ENCODE measurements around the gene KLHL6.
"Not testable (repeated sequence)": the region's sequence is repeated elsewhere in the genome, so short reads cannot be mapped to it uniquely, and the experiment has no call there.

KLHL6 gene

DNA sequence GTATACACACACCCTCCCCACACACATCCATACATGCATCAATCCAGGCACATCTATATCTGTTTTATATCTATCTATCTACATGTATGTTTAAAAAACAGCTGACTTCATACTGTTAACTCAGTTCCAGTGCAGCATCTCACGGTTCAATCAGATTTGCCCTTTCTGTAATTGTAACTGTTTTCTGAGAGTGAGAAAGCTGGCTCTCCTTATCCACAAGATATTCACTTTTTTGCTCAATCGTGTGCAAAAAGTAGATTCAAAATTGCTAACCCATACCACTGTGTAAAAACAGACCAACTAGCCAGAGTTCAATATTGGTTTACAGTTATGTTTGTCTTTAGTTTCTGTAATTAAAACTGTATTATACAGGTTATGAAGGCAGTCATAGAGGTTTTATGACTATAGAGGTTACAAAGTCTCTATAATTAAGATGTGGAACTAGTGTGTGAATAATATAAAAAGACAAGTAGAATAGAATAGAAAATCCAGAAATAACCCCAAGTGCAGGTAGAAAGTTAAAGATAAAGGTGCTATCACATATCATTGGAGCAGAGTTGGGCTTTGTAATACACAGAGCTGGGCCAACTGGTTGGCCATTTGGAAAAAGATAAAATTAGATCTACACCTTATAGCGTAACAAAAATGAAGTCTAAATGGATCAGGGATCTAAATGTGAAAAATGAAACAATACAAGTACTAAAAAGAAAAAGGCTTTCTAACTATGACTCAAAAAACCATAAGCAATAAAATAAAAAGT lies 107.0 kb downstream of the KLHL6 start:
- DNase-seq (ENCODE audit: low read depth in 2 of 2): no peak

DNA sequence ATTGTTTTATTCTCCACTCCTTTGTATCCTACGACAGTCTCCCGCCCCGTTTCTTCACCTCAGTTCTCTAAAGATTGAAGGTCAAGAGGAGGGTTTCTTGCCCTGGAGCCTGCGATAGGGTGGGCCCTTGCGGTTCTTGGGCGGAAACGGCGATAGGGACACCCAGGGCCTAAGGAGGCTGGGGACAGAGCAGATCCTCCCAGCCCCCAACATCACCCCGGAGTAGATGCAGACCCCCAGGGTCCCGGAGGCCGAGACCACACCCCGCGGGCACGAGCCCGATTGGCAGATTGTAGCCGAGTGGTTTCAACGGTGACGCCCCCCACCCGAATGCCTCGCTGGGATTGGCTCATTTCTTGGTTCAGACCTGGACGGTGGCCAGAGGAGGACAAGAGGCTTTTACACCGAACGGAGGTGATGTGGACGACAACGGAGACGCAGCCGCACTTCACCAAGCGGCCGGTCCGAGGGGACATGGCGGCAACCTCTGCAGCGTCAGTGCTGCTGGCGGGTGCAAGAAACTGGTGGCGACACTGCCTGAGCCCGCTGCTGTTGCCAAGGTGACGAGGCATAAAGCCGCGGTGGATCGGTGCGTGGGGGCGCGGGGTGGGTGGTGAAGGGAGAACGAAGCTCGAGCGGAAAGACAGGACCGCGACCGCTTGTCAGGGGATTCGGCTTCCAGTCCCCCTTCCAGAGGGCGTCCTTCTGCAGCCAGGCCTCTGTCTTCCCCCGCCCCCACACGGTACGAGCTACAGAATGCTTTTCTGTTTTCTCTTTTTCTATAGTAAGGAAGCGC lies 108.1 kb downstream of the KLHL6 start:
- DNase-seq (ENCODE audit: low read depth in 2 of 2): peak; percentile 41 to 45

DNA sequence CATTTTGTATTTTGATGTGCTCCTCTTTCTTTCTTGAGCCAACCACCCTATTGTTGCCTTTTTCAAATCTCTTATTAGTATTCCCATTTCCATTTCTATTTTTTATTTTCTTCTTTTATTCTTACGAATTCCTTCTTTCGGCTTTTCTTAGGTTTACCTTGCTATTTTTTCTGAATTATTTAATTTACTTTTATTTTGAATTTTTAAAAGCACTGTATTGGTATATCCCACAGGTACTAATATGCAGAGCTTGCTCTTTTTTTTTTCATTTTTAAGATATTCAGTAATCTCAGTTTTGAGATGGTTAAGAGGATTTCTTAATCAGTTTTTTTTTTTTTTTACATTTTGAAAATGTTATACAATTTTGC lies 108.7 kb downstream of the KLHL6 start:
- no peak for DNase-seq (ENCODE audit: low read depth in 2 of 2)

DNA sequence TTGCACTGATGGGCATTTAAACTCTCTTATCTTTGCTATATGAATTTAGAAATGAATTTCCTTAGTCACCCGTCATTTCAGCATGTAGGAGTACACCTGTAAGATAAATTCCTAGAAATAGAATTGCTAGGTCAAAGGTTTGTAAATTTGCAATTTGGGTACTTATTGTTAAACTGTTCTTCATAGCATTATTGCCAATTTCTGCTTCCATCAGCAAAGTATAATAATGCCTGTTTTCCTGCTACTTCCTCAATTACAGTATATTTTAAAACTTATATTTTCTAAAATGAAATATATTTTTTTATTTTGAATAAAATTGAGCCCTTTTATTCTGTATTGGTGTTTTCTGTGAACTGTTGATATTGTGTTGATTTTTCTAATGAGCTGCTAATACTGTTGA lies 110.8 kb downstream of the KLHL6 start:
- DNase-seq (ENCODE audit: low read depth in 2 of 2): no peak

DNA sequence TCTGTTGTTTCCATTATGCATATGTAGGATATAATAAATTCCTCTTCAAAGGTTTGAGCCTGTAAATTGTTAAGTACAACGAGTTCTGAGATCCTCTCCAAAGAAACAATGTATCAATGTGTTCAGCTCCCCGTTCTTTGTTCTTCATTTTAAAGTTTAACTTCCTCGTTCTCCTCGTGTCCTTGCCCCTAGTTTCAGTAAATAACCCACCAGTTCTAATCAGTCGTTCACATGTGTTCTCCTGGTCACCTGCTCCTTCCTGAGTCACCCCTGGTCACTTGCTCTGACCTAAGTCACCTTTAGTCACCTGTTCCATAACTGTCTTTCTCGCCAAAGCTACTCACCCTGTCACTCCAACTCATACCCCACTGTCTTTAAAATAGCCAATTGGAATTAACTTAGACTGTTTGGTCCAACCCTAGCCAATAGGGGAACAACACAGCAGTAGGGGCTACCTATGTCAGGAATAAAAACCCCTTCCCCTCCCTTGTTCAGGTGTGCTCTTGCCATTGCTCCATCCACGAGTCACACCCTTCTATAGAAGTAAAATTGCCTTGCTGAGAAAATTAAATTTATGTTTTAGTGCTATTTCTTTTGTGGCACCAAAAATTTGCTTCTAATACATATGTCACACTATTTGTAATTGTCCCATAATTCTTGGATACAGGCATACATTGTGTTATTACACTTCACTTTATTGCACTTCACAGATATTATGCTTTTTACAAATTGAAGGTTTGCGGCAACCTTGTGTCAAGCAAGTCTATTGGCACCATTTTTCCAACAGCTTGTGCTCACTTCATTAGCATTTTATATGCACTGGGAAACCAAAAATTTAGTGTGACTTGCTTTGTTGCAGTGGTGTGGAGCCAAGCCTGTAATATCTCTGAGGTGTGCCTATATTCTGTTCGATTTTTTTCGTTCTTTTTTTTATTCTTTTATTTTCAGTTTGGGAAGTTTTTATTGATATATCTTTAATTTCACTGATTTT lies 111.8 kb downstream of the KLHL6 start:
- no peak for DNase-seq (ENCODE audit: low read depth in 2 of 2)

DNA sequence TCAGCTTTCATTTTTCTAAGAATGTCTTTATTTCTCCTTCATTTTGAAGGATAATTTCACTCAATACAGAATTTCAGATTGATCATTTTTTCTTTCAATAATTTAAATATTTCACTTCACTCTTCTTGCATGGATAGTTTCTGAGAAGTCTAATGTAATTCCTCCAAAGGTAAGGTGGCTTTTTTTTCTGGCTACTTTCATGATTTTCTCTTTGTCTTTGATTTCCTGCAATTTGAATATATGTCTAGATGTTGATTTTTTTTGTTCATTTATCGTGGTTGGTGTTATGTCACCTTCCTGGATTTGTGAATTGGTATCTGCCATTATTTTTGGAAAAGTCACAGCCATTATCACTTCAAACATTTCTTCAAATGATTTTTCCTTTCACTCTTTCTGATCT lies 112.5 kb downstream of the KLHL6 start:
- no peak for DNase-seq (ENCODE audit: low read depth in 2 of 2)

DNA sequence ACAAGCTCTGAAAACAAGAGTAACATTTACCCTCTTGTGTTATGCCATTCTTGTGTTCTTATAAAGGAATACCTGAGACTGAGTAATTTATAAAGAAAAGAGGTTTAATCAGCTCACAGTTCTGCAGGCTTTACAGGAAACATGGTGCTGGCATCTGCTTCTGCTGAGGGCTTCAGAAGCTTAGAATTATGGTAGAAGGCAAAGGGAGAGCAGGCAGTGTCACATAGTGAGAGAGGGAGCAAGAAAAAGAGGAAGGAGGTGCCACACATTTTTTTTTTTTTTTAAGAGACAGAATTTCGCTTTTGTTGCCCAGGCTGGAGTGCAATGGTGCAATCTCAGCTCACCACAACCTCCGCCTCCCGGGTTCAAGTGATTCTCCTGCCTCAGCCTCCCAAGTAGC lies 115.0 kb downstream of the KLHL6 start:
- not testable (repeated sequence) for DNase-seq (ENCODE audit: low read depth in 2 of 2)

DNA sequence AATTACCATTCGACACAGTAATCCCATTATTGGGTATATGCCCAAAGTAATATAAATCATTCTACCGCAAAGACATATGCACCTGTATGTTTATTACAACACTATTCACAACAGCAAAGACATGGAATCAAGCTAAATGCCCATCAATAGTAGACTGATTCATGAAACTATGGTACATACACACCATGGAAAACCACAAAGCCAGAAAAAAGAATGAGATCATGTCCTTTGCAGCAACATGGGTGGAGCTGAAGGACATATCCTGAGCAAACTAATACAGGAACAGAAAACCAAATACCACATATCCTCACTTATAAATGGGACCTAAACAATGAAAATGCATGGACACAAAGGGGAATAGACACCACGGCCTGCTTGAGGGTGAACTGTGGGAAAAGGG lies 116.0 kb downstream of the KLHL6 start:
- no peak for DNase-seq (ENCODE audit: low read depth in 2 of 2)

DNA sequence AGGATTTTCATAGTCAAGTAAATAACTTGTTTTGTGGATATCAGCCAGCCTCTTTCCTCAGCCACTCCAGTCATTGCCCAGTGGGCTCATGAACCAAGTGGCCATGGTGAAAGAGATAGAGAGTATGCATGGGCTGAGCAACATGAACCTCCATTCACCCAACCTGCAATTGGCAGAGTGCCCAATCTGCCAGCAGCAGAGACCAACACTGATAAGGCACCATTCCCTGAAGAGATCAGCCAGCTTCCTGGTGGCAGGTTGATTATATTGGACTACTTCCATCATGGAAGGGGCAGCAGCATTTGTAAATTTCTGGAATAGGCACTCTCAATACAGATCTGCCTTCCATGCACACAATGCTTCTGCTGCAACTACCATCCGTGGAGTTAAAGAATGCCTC lies 116.8 kb downstream of the KLHL6 start:
- DNase-seq (ENCODE audit: low read depth in 2 of 2): no peak

DNA sequence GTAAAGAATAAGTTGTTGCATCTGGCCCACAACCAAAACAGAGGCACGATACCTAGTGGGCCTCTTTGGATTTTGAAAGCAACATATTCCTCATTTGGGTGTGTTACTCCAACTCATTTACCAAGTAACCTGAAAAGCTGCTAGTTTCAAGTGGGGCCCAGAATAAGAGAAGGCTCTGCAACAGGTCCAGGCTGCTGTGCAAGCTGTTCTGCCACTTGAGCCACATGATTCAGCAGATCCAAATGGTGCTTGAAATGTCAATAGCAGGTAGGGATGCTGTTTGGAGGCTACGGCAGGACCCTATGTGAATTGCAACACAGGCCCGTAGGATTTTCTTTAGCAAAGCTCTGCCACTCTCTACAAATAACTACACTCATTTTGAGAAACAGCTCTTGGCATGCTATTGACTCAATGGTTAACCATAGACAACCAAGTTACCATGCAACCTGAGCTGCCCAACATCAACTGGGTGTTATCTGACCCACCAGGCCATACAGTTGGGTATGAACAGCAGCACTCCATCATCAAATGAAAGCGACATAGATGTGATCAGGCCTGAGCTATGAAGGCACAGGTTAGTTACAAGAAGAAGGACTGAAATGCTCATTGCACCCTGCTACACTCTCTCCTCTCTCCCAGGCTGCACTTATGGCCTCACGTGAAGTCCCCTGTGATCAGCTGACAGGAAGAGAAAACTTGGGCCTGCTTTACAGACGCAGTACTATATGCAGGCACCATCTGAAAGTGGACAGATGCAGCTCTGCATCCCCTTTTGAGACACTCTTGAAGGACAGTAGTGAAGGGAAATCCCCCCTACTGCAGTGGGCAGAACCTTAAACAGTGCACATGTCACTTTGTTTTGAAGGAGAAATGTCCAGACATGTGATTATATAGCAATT lies 117.6 kb downstream of the KLHL6 start:
- no peak for DNase-seq (ENCODE audit: low read depth in 2 of 2)

All from stimulated activated CD4-positive, alpha-beta T cell treated with anti-CD3 and anti-CD28 coated beads, Interleukin-1b, Interleukin-23, amount 100 ng/mL, for 4 hours (primary cell).